SK-N-MC (cell line): ENCODE measurements around the gene DLG2.

Experiments used
- DNase-seq: peaks from one replicate; pipeline ENCODE4 v3.0.0-alpha.2; 2011; ENCODE audit warnings: low read depth, low spot score
- H3K27ac ChIP-seq: fragments of 200-600 bp; sonication (generic); 2 replicates; pipeline ENCODE4 v1.5.1; 2016; ENCODE audit warnings: mixed run types
- H3K36me3 ChIP-seq: fragments of 200-600 bp; sonication (generic); 2 replicates; pipeline ENCODE4 v1.6.1; 2017; ENCODE audit warnings: antibody characterized with exemption, low read length, mixed read lengths; ENCODE audit not compliant: insufficient read depth
- H3K4me3 ChIP-seq: fragments of 200-600 bp; sonication (generic); 2 replicates; pipeline ENCODE4 v1.5.1; 2016
- H3K9ac ChIP-seq: fragments of 200-600 bp; sonication (generic); 2 replicates; pipeline ENCODE4 v1.8.0; 2017; ENCODE audit warnings: mixed run types, mixed read lengths; ENCODE audit not compliant: insufficient read length
- H3K9me3 ChIP-seq: fragments of 200-600 bp; sonication (generic); 2 replicates; pipeline ENCODE4 v1.6.1; 2017; ENCODE audit warnings: low read depth, mild to moderate bottlenecking, antibody characterized with exemption, low read length, moderate library complexity, mixed read lengths
- EZH2 ChIP-seq: fragments of 200-600 bp; sonication (generic); IDR thresholded peaks from one replicate; pipeline ENCODE4 v1.6.1; 2017; ENCODE audit warnings: antibody characterized with exemption
- FOXP2 ChIP-seq: optimal IDR thresholded peaks from 2 replicates; pipeline ENCODE3; 2011; ENCODE audit warnings: mild to moderate bottlenecking, moderate library complexity; ENCODE audit not compliant: insufficient read depth; ENCODE audit errors: extremely low read length, control extremely low read depth
- POLR2AphosphoS5 ChIP-seq: IDR thresholded peaks from 2 replicates; pipeline ENCODE4 v1.6.1; 2012; ENCODE audit warnings: mild to moderate bottlenecking, low read depth, low read length, borderline replicate concordance

DLG2 gene

DNA sequence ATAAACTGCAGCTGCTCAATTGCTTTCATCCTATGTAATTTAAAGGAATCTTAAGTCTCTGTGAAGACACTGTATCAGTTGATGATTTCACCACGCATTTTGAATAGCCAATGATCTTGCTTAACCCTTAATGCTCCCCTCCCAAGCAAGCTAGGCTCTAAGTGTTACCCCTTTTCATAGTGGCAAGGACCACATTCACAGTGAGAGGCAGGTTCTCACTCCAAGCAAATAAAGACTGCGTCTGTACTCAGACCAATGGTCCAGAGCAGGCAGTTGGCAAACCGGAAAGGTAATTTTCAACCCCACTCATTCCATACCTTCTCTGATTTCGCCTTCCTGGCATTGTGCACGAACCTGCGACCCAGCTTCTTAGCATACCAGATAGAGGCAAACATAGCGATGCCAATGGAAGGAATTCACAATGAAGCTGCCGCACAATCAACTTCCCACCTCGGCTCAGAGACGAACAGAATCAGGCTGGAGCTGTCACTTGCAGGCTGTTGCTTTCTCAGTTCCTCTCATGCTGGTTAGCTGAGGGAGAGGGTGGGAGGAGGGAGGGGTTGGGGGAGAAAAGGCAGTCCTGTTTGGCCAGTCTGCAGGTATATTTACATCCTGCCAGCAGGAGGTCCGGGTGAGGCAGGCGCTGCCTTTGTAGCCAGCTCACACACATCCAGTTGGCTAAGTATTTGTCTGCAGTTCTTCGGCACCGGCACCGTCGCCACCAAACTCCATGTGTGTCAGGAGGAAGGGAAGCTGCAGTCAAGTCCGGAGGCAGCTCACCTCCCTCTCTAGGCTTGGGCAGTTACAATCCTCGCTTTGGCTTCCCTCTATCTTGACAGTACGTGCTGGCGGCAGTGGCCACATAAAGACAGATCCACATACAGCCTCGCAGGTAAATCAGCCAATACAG lies 1189.8 kb downstream of the DLG2 start:
- DNase-seq, result no peak

DNA sequence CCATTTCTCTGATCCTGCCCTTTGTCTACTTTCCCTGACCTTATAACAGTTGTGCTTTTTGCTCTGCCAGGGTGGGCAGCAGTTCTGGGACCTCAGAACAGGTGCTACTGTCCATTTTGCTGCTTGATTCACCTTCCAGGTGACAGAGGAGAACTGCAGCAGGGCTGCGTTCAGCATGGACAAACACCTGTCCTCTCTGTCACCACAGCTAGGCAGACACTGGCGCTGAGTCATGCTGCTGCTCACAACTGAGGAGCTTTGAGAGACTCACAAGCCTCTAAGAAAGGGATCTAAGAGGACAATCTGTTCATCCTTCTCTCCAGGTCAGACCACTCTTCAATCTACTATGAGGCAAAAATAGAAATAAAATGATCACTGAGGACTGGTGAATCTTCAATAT lies 1196.5 kb downstream of the DLG2 start:
- H3K27ac ChIP-seq, result no peak overlapping the region
- no peak for DNase-seq
- H3K4me3 ChIP-seq, result no peak overlapping the region

More for the DNA sequence above, 1189.8 kb downstream of the DLG2 start:
- Histone ChIP-seq H3K9ac (no peak overlapping the region), H3K27ac (no peak overlapping the region), H3K9me3 (no peaks in the 10 kb centered on the region), H3K4me3 (no peak overlapping the region), H3K36me3 (0 out of 2 replicates have a peak, but pooled peaks cover 5% of the 10 kb centered on the region)
- TF ChIP-seq POLR2AphosphoS5 (no peak), EZH2 (no peak), FOXP2 (no peak)

DNA sequence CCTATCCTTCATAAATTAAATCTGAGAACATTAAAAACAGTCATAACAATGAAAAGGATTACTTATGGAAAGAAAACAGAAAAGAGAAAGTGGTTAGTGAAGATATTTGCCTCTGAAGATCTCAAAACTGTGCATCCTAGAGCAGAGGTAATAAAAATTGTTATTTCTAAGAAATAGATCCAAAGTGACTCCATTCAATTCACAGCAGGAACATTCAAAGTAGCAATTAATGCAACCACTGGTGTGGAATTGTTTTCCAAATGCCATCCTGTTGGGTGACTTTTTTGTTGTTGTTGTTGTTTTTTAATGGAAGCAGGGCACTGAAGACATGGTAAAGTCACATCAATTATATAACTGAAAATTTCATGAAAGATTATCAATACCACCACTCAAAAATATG lies 1201.5 kb downstream of the DLG2 start:
- Histone ChIP-seq H3K9me3 (no peaks in the 10 kb centered on the region), H3K36me3 (no peaks in the 10 kb centered on the region), H3K4me3 (no peak overlapping the region), H3K27ac (no peak overlapping the region), H3K9ac (no peak overlapping the region)
- no peak for DNase-seq
- no peak for TF ChIP-seq EZH2
- TF ChIP-seq FOXP2, result no peak
- no peak for TF ChIP-seq POLR2AphosphoS5

More for the DNA sequence above, 1196.5 kb downstream of the DLG2 start:
- H3K9ac ChIP-seq, result no peak overlapping the region
- H3K36me3 ChIP-seq, result no peaks in the 10 kb centered on the region
- TF ChIP-seq POLR2AphosphoS5 (no peak), EZH2 (no peak), FOXP2 (no peak)
- H3K9me3 ChIP-seq, result no peaks in the 10 kb centered on the region

DNA sequence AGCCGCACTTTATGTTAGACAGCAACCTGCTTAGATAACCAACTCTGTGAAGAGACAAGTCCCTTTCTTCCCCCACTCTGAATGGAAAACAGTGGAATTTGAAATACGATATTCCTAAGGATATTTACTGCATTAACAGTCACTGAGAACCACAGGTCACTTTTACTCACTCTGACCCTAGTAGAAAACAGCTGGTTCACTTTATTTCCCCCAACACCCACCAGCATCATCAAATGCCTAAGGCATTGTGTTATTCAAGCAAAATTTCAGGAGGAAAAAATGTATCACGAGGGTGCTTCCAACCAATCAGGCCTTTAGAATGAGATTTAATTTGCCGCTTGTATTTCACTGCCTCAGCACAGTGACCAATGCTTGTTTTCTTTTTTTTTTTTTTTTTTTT lies 1206.9 kb downstream of the DLG2 start:
- Histone ChIP-seq H3K27ac (peak overlapping the region; percentile 48; the same call in 1 of the 2 replicates), H3K9ac (no peak overlapping the region), H3K4me3 (no peak overlapping the region), H3K9me3 (no peaks in the 10 kb centered on the region), H3K36me3 (no peaks in the 10 kb centered on the region; the same call in 1 of the 2 replicates)
- DNase-seq, result no peak
- TF ChIP-seq POLR2AphosphoS5, result no peak
- no peak for TF ChIP-seq FOXP2
- TF ChIP-seq EZH2, result no peak

DNA sequence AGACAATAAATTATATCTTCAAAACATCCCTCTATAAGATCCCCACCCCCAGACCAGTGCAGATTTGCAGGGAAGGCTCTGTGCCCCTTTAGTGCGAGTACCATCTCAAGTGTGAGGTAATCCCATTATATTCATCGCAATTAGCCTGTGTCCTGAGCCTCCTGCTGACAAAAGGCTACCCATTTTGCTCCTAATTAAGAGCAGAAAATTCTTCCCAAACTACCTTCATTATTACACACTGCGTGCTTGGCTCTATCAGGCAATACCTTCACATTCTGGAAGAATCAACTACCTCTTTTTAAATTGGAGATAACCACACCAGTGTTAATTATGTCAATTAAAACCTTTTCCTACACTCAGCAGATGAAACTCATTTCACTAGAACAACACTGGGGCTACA lies 1207.5 kb downstream of the DLG2 start:
- Histone ChIP-seq H3K36me3 (no peaks in the 10 kb centered on the region; the same call in 1 of the 2 replicates), H3K9ac (no peak overlapping the region), H3K9me3 (no peaks in the 10 kb centered on the region), H3K27ac (peak overlapping the region; percentile 48; the same call in 1 of the 2 replicates), H3K4me3 (no peak overlapping the region)
- no peak for DNase-seq
- TF ChIP-seq FOXP2 (no peak), EZH2 (no peak), POLR2AphosphoS5 (no peak)

DNA sequence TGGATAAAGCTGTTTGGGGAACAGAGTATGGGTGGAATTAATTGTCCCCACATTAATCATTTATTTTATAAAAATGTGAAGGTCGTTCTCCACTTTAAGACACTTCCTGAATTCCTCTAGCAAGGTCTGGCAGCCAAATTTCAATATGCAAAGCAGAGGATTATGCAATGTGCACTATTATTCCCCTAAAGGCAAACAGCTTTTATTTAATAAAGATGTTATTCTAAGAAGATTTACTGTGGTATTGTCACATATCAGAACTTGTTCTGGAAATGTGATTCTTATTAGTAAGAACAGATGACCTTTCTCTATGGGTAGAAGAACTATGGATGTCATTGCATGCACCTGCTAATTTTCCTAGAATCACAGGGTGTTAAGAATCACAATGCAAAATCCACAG lies 1212.2 kb downstream of the DLG2 start:
- no peaks in the 10 kb centered on the region; the same call in 1 of the 2 replicates for H3K36me3 ChIP-seq
- no peak for TF ChIP-seq FOXP2
- no peak; the same call in 1 of the 2 replicates for TF ChIP-seq POLR2AphosphoS5
- DNase-seq, result peak; percentile 73
- no peak overlapping the region for H3K4me3 ChIP-seq
- H3K9me3 ChIP-seq, result no peaks in the 10 kb centered on the region
- no peak overlapping the region; the same call in 1 of the 2 replicates for H3K27ac ChIP-seq
- H3K9ac ChIP-seq, result no peak overlapping the region

DNA sequence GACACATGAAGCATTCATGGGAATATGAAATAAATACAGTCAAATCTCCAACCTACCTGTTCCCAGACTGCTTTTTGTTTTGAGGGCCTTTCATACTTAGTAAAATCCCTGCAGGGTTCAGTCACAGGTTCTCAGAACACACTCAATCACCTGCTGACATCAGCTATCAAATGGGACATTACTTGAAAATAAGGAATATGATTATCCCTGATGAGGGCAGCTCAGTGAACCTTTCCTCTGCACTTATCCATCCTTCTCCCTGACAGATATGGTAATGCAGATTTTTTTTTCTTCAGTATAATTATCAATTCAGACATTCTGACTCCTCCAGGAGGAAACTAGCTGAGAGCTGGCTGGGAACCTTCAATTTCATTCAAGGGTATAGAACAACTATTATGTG lies 1213.6 kb downstream of the DLG2 start:
- Histone ChIP-seq H3K36me3 (no peaks in the 10 kb centered on the region; the same call in 1 of the 2 replicates), H3K9ac (no peak overlapping the region), H3K27ac (peak overlapping the region; percentile 23; the same call in 1 of the 2 replicates), H3K9me3 (no peaks in the 10 kb centered on the region), H3K4me3 (no peak overlapping the region)
- TF ChIP-seq POLR2AphosphoS5, result no peak
- DNase-seq, result no peak

DNA sequence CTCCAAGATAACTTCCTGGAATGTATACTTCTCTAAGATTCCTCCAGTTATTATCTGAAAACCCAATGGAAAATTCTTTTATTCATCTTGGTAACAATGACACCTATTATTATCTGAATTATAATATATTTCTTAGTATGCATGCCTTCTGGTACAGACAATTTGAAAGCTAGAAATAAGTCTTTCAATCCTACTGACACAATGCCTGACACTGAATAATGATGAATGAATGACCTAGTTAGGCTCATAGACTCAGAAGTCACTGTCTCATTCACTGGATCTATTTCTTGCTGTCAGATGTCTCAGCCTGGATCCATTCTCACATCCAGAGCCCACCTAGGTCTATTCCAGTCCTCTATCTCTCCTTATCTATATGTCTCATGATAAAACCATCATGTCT lies 1214.3 kb downstream of the DLG2 start:
- Histone ChIP-seq H3K27ac (no peak overlapping the region), H3K9ac (no peak overlapping the region), H3K36me3 (no peaks in the 10 kb centered on the region; the same call in 1 of the 2 replicates), H3K9me3 (no peaks in the 10 kb centered on the region), H3K4me3 (no peak overlapping the region)
- TF ChIP-seq FOXP2, result no peak
- no peak for TF ChIP-seq POLR2AphosphoS5
- TF ChIP-seq EZH2, result no peak
- no peak for DNase-seq
